GM12873 (cell line): ENCODE results near the gene ABI1.

Source experiments
- TF ChIP-seq, protein P1 (sequence below): IDR thresholded peaks from 2 replicates; pipeline ENCODE4 v1.5.1; 2012; ENCODE audit warnings: low read depth, mild to moderate bottlenecking, moderate library complexity, low read length, control low read depth; ENCODE audit not compliant: insufficient read depth; ENCODE audit errors: missing control alignments

ABI1 gene

DNA sequence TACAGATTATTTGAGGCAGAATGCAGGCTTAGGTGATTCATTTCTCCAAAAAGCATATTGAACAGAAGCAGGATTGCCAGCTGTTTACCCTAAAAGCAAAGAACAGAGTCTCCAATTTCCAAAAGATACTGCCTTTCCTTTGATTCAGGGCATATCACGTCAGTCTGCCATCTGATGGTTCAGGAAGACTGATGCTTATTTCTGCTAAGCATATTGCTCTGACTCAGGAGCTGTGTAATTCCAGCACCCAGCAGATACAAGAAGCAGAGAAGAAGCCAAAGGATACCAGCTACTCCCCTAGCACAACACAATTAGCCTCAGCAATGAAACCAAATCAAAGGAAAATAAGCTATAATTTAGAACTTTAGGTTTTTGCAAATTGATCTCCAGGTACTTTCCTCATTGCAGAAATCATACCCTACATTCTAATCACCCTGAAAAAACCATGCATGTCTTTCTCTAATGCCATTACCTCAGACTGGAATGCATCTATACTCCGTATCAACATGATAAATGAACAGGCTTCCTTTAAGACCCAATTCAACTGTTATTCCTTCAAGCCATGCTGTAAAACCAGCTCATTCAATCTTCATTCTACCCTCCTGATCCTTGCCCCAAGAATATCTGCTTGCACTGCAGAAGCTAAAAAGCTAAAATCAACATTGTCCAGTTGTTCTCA lies 55.1 kb downstream of the ABI1 start:
- TF ChIP-seq, protein P1, sequence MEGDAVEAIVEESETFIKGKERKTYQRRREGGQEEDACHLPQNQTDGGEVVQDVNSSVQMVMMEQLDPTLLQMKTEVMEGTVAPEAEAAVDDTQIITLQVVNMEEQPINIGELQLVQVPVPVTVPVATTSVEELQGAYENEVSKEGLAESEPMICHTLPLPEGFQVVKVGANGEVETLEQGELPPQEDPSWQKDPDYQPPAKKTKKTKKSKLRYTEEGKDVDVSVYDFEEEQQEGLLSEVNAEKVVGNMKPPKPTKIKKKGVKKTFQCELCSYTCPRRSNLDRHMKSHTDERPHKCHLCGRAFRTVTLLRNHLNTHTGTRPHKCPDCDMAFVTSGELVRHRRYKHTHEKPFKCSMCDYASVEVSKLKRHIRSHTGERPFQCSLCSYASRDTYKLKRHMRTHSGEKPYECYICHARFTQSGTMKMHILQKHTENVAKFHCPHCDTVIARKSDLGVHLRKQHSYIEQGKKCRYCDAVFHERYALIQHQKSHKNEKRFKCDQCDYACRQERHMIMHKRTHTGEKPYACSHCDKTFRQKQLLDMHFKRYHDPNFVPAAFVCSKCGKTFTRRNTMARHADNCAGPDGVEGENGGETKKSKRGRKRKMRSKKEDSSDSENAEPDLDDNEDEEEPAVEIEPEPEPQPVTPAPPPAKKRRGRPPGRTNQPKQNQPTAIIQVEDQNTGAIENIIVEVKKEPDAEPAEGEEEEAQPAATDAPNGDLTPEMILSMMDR = no peak

DNA sequence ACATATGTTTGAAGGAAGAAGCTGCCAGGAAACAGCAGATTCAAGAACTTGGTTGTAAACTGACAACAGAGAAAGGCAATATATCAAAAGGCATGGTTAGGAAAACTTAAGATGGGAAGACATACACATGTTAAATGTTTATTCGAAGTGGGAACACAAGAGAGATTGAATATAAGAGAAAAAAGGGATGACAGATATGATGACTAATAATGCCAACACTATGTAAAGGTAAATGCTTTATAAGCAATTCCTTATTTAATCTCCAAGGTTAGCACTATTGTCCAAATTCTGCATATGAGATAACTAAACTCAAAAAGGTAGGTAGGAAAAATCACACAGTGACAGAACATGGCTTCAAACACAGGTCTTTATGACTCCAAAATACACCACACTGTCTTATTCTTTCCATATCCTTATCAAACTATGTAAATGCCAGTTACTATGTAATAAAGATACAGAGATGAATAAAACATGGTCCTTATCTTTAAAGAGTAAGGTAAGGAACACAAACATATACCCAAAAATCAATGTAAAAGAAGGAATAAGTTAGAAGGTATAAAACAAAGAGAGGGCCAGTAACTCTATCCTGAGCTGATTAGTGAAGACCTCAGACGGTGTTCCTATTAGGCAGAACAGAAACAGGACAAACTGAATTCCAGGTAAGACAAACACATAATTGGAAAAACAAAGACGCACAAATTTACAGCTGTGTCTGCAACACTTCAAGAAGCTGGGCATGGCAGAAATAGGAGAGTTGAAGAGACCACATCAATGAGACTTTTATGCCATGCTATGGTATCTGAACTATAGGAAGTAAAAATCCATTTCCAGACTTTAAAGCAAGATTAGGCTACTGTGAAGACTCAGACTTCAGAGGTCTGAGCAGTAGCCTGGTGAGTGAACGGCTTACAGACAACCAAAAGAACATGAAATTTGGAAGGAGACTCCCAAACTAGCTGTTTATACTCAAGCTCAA lies 56.1 kb downstream of the ABI1 start:
- TF ChIP-seq, protein P1 = no peak

DNA sequence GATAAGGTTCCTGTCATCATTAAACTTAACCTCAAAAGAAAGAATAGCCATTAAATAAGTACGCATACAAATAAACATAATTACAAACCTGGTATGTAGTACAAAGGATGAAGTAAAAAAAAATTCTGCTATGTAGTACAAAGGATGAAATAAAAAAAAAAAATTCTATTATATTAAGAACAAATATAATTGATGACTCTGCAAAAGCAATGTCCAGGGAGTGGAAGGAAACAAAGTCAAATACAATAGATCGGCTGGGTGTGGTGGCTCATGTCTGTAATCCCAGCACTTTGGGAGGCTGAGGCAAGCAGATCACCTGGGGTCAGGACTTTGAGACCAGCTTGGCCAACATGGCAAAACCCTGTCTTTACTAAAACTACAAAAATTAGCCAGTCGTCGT lies 56.9 kb downstream of the ABI1 start:
- TF ChIP-seq, protein P1 = no peak

DNA sequence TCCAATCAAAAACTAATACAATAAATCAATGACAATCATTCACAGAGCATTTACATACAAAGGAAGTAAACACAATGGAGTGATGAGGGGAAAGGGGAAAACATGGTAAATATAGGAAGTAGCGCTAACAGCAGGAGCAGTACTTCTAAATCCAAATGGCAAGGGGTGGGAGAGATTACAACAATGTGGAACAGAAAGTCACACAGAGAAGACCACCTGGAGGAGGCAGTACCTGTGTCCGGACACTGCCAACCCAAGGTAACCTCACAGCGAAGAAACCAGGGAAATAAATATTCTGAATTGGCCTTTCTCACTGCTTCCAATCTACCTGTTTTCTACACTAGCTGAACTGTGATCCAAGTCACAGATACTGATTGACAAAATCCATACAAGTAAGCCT lies 58.2 kb downstream of the ABI1 start:
- TF ChIP-seq, protein P1 = no peak

DNA sequence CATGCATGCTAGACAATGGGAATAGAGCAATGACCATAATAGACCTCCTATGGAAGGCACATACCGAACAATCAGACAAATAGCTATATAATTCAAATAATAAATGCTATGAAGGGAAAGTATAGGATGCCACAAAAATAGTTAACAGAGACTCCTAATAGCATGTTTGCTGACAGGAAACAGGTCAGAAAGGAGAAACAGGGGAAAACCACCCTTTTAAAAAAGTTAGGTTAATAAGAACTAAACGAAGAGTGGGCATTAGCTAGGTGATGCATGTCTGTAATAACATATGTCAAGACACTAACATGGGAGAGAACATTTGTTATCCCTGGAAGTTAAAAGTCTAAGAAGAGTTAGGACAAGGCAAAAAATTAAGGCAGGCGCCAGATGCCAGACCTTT lies 58.9 kb downstream of the ABI1 start:
- TF ChIP-seq, protein P1 = no peak

DNA sequence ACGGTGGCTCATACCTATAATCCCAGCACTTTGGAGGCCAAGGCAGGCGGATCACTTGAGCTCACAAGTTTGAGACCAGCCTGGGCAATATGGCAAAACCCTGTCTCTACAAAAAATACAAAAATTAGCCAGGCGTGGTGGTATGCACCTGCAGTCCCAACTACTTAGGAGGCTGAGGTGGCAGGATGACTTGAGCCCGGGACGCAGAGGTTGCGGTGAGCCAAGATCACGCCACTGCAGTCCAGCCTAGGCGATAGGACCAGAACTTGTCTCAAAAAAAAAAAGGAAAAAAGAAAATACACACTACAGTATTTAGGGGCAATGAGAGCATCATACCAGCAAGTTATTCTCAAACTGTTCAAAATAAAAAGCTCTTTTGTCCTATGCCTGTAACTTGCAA lies 59.5 kb downstream of the ABI1 start:
- TF ChIP-seq, protein P1 = no peak

DNA sequence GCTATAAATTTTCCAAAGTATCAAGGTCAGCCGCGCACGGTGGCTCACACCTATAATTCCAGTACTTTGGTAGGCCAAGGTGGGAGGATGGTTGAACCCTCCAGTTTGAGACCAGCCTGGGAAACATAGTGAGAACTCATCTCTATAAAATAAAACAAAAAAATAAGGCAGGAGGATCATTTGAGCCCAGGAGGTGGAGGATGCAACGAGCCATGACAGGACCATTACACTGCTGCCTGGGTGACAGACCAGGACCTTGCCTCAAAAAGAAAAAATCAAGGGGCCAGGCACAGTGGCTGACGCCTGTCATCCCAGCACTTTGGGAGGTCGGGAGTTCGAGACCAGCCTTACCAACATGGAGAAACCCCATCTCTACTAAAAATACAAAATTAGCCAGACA lies 60.3 kb downstream of the ABI1 start:
- TF ChIP-seq, protein P1 = no peak
